ENCODE measurements around the gene L2HGDH.

- TF ChIP-seq CTCF (IDR thresholded peaks at IDR 0.05) (no peak), POLR2AphosphoS5 (IDR thresholded peaks at IDR 0.05) (no peak), POLR2A (IDR thresholded peaks at IDR 0.05) (no peak), EP300 (IDR thresholded peaks at IDR 0.05; ENCODE audit: low read depth) (no peak)
These were observed 69.3 kb downstream of the L2HGDH start for GRCh38 chr14:50242566-50243310.
